Measurements from ENCODE around the gene FAM78B. TPM values are rescaled to one million over a fixed set of nuclear protein-coding genes. Genes with fewer than 3 reads are reported as not detected.

The FAM78B gene
- total RNA-seq, 1 experiment from 2014 or later = 0.11 TPM

- DNase-seq (ENCODE audit: low read depth in 1 of 2, low spot score in 2 of 2) = no peak
- Histone ChIP-seq H3K4me3 (no peak overlapping the region), H3K27ac (no peak overlapping the region), H3K36me3 (no peaks in the 10 kb centered on the region), H3K9me3 (replicated peaks) (no peaks in the 10 kb centered on the region), H3K27me3 (replicated peaks) (no peaks in the 10 kb centered on the region; the same call in 1 of the 2 replicates), H3K4me1 (replicated peaks) (no peaks in the 10 kb centered on the region)
Measured at GRCh38 chr1:166122873-166123466, 43.8 kb downstream of the FAM78B start.

GRCh38 chr1:166121010-166121409, 45.8 kb downstream of the FAM78B start:
- Histone ChIP-seq H3K27me3 (replicated peaks) (no peaks in the 10 kb centered on the region; the same call in 1 of the 2 replicates), H3K9me3 (replicated peaks) (no peaks in the 10 kb centered on the region), H3K27ac (no peak overlapping the region), H3K4me3 (no peak overlapping the region), H3K36me3 (no peaks in the 10 kb centered on the region), H3K4me1 (replicated peaks) (no peaks in the 10 kb centered on the region)
- no peak for DNase-seq (ENCODE audit: low read depth in 1 of 2, low spot score in 2 of 2)

- no peaks in the 10 kb centered on the region for H3K9me3 ChIP-seq (replicated peaks)
- H3K36me3 ChIP-seq = no peaks in the 10 kb centered on the region
- DNase-seq (ENCODE audit: low read depth in 1 of 2, low spot score in 2 of 2) = no peak
- no peaks in the 10 kb centered on the region for H3K27me3 ChIP-seq (replicated peaks)
- H3K27ac ChIP-seq = no peak overlapping the region
- H3K4me3 ChIP-seq = no peak overlapping the region
- H3K4me1 ChIP-seq (replicated peaks) = no peaks in the 10 kb centered on the region
Measured at GRCh38 chr1:166120281-166120680, 46.5 kb downstream of the FAM78B start.

GRCh38 chr1:166119471-166119965, 47.3 kb downstream of the FAM78B start:
- H3K9me3 ChIP-seq (replicated peaks) = no peaks in the 10 kb centered on the region
- H3K4me3 ChIP-seq = no peak overlapping the region
- H3K36me3 ChIP-seq = no peaks in the 10 kb centered on the region
- no peak for DNase-seq (ENCODE audit: low read depth in 1 of 2, low spot score in 2 of 2)
- no peak overlapping the region for H3K27ac ChIP-seq
- no peaks in the 10 kb centered on the region for H3K27me3 ChIP-seq (replicated peaks)
- H3K4me1 ChIP-seq (replicated peaks) = no peaks in the 10 kb centered on the region

GRCh38 chr1:166117776-166118175, 49.0 kb downstream of the FAM78B start:
- no peak overlapping the region for H3K4me3 ChIP-seq
- no peaks in the 10 kb centered on the region for H3K4me1 ChIP-seq (replicated peaks)
- H3K9me3 ChIP-seq (replicated peaks) = no peaks in the 10 kb centered on the region
- H3K27me3 ChIP-seq (replicated peaks) = no peaks in the 10 kb centered on the region
- no peak for DNase-seq (ENCODE audit: low read depth in 1 of 2, low spot score in 2 of 2)
- H3K27ac ChIP-seq = no peak overlapping the region
- H3K36me3 ChIP-seq = no peaks in the 10 kb centered on the region

- no peaks in the 10 kb centered on the region for H3K9me3 ChIP-seq (replicated peaks)
- DNase-seq (ENCODE audit: low read depth in 1 of 2, low spot score in 2 of 2) = no peak
- no peaks in the 10 kb centered on the region for H3K4me1 ChIP-seq (replicated peaks)
- no peak overlapping the region for H3K4me3 ChIP-seq
- H3K36me3 ChIP-seq = no peaks in the 10 kb centered on the region
- H3K27me3 ChIP-seq (replicated peaks) = no peaks in the 10 kb centered on the region
- H3K27ac ChIP-seq = no peak overlapping the region
Measured at GRCh38 chr1:166116026-166116425, 50.8 kb downstream of the FAM78B start.

- no peaks in the 10 kb centered on the region for H3K27me3 ChIP-seq (replicated peaks)
- no peak overlapping the region for H3K27ac ChIP-seq
- no peaks in the 10 kb centered on the region for H3K9me3 ChIP-seq (replicated peaks)
- no peak overlapping the region for H3K4me3 ChIP-seq
- H3K36me3 ChIP-seq = no peaks in the 10 kb centered on the region
- H3K4me1 ChIP-seq (replicated peaks) = no peaks in the 10 kb centered on the region
- DNase-seq (ENCODE audit: low read depth in 1 of 2, low spot score in 2 of 2) = no peak
Measured at GRCh38 chr1:166114419-166114818, 52.4 kb downstream of the FAM78B start.

- Histone ChIP-seq H3K36me3 (no peaks in the 10 kb centered on the region), H3K4me3 (no peak overlapping the region), H3K27me3 (replicated peaks) (no peaks in the 10 kb centered on the region), H3K9me3 (replicated peaks) (no peaks in the 10 kb centered on the region), H3K4me1 (replicated peaks) (no peaks in the 10 kb centered on the region), H3K27ac (no peak overlapping the region)
- DNase-seq (ENCODE audit: low read depth in 1 of 2, low spot score in 2 of 2) = no peak
Measured at GRCh38 chr1:166113630-166114029, 53.2 kb downstream of the FAM78B start.

- H3K36me3 ChIP-seq = no peaks in the 10 kb centered on the region
- no peaks in the 10 kb centered on the region for H3K4me1 ChIP-seq (replicated peaks)
- no peak overlapping the region for H3K4me3 ChIP-seq
- no peak for DNase-seq (ENCODE audit: low read depth in 1 of 2, low spot score in 2 of 2)
- no peak overlapping the region for H3K27ac ChIP-seq
- no peaks in the 10 kb centered on the region for H3K27me3 ChIP-seq (replicated peaks)
- H3K9me3 ChIP-seq (replicated peaks) = no peaks in the 10 kb centered on the region
Measured at GRCh38 chr1:166113031-166113430, 53.8 kb downstream of the FAM78B start.

GRCh38 chr1:166112425-166112824, 54.4 kb downstream of the FAM78B start:
- Histone ChIP-seq H3K36me3 (no peaks in the 10 kb centered on the region), H3K4me3 (no peak overlapping the region), H3K27me3 (replicated peaks) (no peaks in the 10 kb centered on the region), H3K27ac (no peak overlapping the region), H3K4me1 (replicated peaks) (no peaks in the 10 kb centered on the region), H3K9me3 (replicated peaks) (no peaks in the 10 kb centered on the region)
- no peak for DNase-seq (ENCODE audit: low read depth in 1 of 2, low spot score in 2 of 2)

GRCh38 chr1:166111430-166111829, 55.4 kb downstream of the FAM78B start:
- no peaks in the 10 kb centered on the region for H3K36me3 ChIP-seq
- H3K4me1 ChIP-seq (replicated peaks) = no peaks in the 10 kb centered on the region

GRCh38 chr1:166090244-166090643, 76.6 kb downstream of the FAM78B start:
- no peaks in the 10 kb centered on the region for H3K9me3 ChIP-seq (replicated peaks)
- no peak overlapping the region for H3K27ac ChIP-seq
- no peak overlapping the region for H3K4me3 ChIP-seq
- no peak for DNase-seq (ENCODE audit: low read depth in 1 of 2, low spot score in 2 of 2)
- H3K36me3 ChIP-seq = no peaks in the 10 kb centered on the region
- H3K27me3 ChIP-seq (replicated peaks) = no peaks in the 10 kb centered on the region
- no peaks in the 10 kb centered on the region for H3K4me1 ChIP-seq (replicated peaks)

More at GRCh38 chr1:166111430-166111829, 55.4 kb downstream of the FAM78B start:
- H3K4me3 ChIP-seq = no peak overlapping the region
- no peak overlapping the region for H3K27ac ChIP-seq
- no peaks in the 10 kb centered on the region for H3K27me3 ChIP-seq (replicated peaks)
- H3K9me3 ChIP-seq (replicated peaks) = no peaks in the 10 kb centered on the region
- DNase-seq (ENCODE audit: low read depth in 1 of 2, low spot score in 2 of 2) = no peak

- Histone ChIP-seq H3K4me3 (no peak overlapping the region), H3K9me3 (replicated peaks) (no peaks in the 10 kb centered on the region), H3K27me3 (replicated peaks) (no peaks in the 10 kb centered on the region), H3K27ac (no peak overlapping the region), H3K4me1 (replicated peaks) (no peaks in the 10 kb centered on the region), H3K36me3 (no peaks in the 10 kb centered on the region)
- no peak for DNase-seq (ENCODE audit: low read depth in 1 of 2, low spot score in 2 of 2)
Measured at GRCh38 chr1:166089804-166090203, 77.0 kb downstream of the FAM78B start.

GRCh38 chr1:166088572-166088955, 78.2 kb downstream of the FAM78B start:
- Histone ChIP-seq H3K4me1 (replicated peaks) (no peaks in the 10 kb centered on the region), H3K36me3 (no peaks in the 10 kb centered on the region), H3K27ac (no peak overlapping the region), H3K9me3 (replicated peaks) (no peaks in the 10 kb centered on the region), H3K27me3 (replicated peaks) (no peaks in the 10 kb centered on the region), H3K4me3 (no peak overlapping the region)
- no peak for DNase-seq (ENCODE audit: low read depth in 1 of 2, low spot score in 2 of 2)
